Erythroblast (primary cell): ENCODE results near the gene HSFX2.

Source experiments
- GATA1 ChIP-seq: IDR thresholded peaks from 2 replicates; pipeline ENCODE4 v1.6.1; 2011; ENCODE audit warnings: low read depth, mild to moderate bottlenecking, control low read depth, low read length, moderate library complexity
- POLR2A ChIP-seq: IDR thresholded peaks from 2 replicates; pipeline ENCODE4 v1.6.1; 2011; ENCODE audit warnings: mild to moderate bottlenecking, low read length

- TF ChIP-seq POLR2A (no peak), GATA1 (no peak)
These were observed 36.4 kb upstream of the HSFX2 start, which contains the start of gene TMEM185A for GRCh38 chrX:149631234-149632165.
